IgD-negative memory B cell (primary cell): ENCODE results near the gene SRCAP. TPM values are rescaled to one million over a fixed set of nuclear protein-coding genes. Genes with fewer than 3 reads are reported as not detected.

Source experiments
- H3K27ac Mint-ChIP-seq, 3 donors: one replicate each; pipeline ENCODE4 v1.8.0; 2020 to 2022; ENCODE audit warnings: mild to moderate bottlenecking in 3 of 3, mixed read lengths in 3 of 3, moderate library complexity in 1 of 3
- H3K27me3 Mint-ChIP-seq: one replicate; pipeline ENCODE4 v1.8.0; 2021; ENCODE audit warnings: mixed read lengths
- H3K36me3 Mint-ChIP-seq: one replicate; pipeline ENCODE4 v1.8.0; 2020; ENCODE audit warnings: mild to moderate bottlenecking, mixed read lengths
- H3K4me1 Mint-ChIP-seq, 3 donors: one replicate each; pipeline ENCODE4 v1.8.0; 2020 to 2022; ENCODE audit warnings: mixed read lengths in 3 of 3, mild to moderate bottlenecking in 1 of 3
- H3K4me3 Mint-ChIP-seq, 4 donors: one replicate each; pipeline ENCODE4 v1.8.0; 2020 to 2022; ENCODE audit warnings: mild to moderate bottlenecking in 4 of 4, mixed read lengths in 4 of 4, moderate library complexity in 3 of 4
- H3K9me3 Mint-ChIP-seq, 3 donors: one replicate each; pipeline ENCODE4 v1.8.0; 2020 to 2021; ENCODE audit warnings: mixed read lengths in 3 of 3, mild to moderate bottlenecking in 1 of 3
- polyA plus RNA-seq: library from polyadenylated mRNA; unstranded; fragments of 300-500 nt; fragmentation: Illumina TruSeq; gene quantifications from one replicate; pipeline ENCODE4 v1.2.3, GENCODE V29; 2021

Gene SRCAP
- polyA plus RNA-seq, 1 donor from 2014 or later = 32.6 TPM

- Mint-ChIP-seq H3K27ac (peak overlapping the region; percentile 90 to 100 (median 98)), H3K4me1 (peaks cover 22 to 34% (median 24%) of the 10 kb centered on the region in 3 donors), H3K4me3 (peak overlapping the region; percentile 91 to 100 (median 95)), H3K27me3 (no peaks in the 10 kb centered on the region), H3K9me3 (no peaks in the 10 kb centered on the region), H3K36me3 (peaks cover 3% of the 10 kb centered on the region)
Observed at GRCh38 chr16:30658731-30659506, 40.1 kb upstream of the SRCAP start.

- H3K4me3 Mint-ChIP-seq = peak overlapping the region; percentile 88 to 93 (median 92)
- H3K27me3 Mint-ChIP-seq = no peaks in the 10 kb centered on the region
- peak overlapping the region; percentile 95 to 99 (median 96) for H3K27ac Mint-ChIP-seq
- no peaks in the 10 kb centered on the region for H3K9me3 Mint-ChIP-seq
- peaks cover 3% of the 10 kb centered on the region for H3K36me3 Mint-ChIP-seq
- peaks cover 22 to 34% (median 24%) of the 10 kb centered on the region in 3 donors for H3K4me1 Mint-ChIP-seq
Observed at GRCh38 chr16:30659507-30660423, 39.2 kb upstream of the SRCAP start.

- H3K27me3 Mint-ChIP-seq = no peaks in the 10 kb centered on the region
- peak overlapping the region; percentile 95 to 99 (median 96) for H3K27ac Mint-ChIP-seq
- no peaks in the 10 kb centered on the region for H3K9me3 Mint-ChIP-seq
- H3K4me3 Mint-ChIP-seq = peak overlapping the region; percentile 88 to 93 (median 92)
- H3K36me3 Mint-ChIP-seq = peaks cover 1% of the 10 kb centered on the region
- peaks cover 22 to 34% (median 24%) of the 10 kb centered on the region in 3 donors for H3K4me1 Mint-ChIP-seq
Observed at GRCh38 chr16:30660424-30661261, 38.3 kb upstream of the SRCAP start.

- H3K36me3 Mint-ChIP-seq = no peaks in the 10 kb centered on the region
- no peaks in the 10 kb centered on the region for H3K27me3 Mint-ChIP-seq
- H3K4me1 Mint-ChIP-seq = peaks cover 17 to 28% (median 22%) of the 10 kb centered on the region in 3 donors
- H3K9me3 Mint-ChIP-seq = no peaks in the 10 kb centered on the region
- H3K27ac Mint-ChIP-seq = no peak overlapping the region
- peak overlapping the region in 2 of 4 donors; percentile 50 to 80 for H3K4me3 Mint-ChIP-seq
Observed at GRCh38 chr16:30662449-30662848, 36.5 kb upstream of the SRCAP start.

- H3K9me3 Mint-ChIP-seq = no peaks in the 10 kb centered on the region
- no peaks in the 10 kb centered on the region for H3K27me3 Mint-ChIP-seq
- peak overlapping the region in 2 of 3 donors; percentile 58 to 71 for H3K27ac Mint-ChIP-seq
- peak overlapping the region in 3 of 4 donors; percentile 50 to 77 (median 55) for H3K4me3 Mint-ChIP-seq
- no peaks in the 10 kb centered on the region for H3K36me3 Mint-ChIP-seq
- H3K4me1 Mint-ChIP-seq = peaks cover 19 to 26% (median 22%) of the 10 kb centered on the region in 3 donors
Observed at GRCh38 chr16:30663038-30663437, 35.9 kb upstream of the SRCAP start.

- H3K36me3 Mint-ChIP-seq = no peaks in the 10 kb centered on the region
Observed at GRCh38 chr16:30663820-30664219, 35.2 kb upstream of the SRCAP start.

GRCh38 chr16:30664616-30665109, 34.3 kb upstream of the SRCAP start:
- Mint-ChIP-seq H3K27me3 (no peaks in the 10 kb centered on the region), H3K4me3 (peak overlapping the region in 1 of 4 donors; percentile 78), H3K36me3 (no peaks in the 10 kb centered on the region), H3K4me1 (peaks cover 18 to 26% (median 19%) of the 10 kb centered on the region in 3 donors), H3K27ac (peak overlapping the region in 1 of 3 donors; percentile 35), H3K9me3 (no peaks in the 10 kb centered on the region)

More at GRCh38 chr16:30663820-30664219, 35.2 kb upstream of the SRCAP start:
- Mint-ChIP-seq H3K4me1 (peaks cover 19 to 26% (median 20%) of the 10 kb centered on the region in 3 donors), H3K27ac (no peak overlapping the region), H3K9me3 (no peaks in the 10 kb centered on the region), H3K27me3 (no peaks in the 10 kb centered on the region), H3K4me3 (peak overlapping the region in 2 of 4 donors; percentile 50 to 77)

- H3K27me3 Mint-ChIP-seq = no peaks in the 10 kb centered on the region
- H3K4me1 Mint-ChIP-seq = peaks cover 18 to 26% (median 19%) of the 10 kb centered on the region in 3 donors
- H3K4me3 Mint-ChIP-seq = no peak overlapping the region
- H3K36me3 Mint-ChIP-seq = no peaks in the 10 kb centered on the region
- no peaks in the 10 kb centered on the region for H3K9me3 Mint-ChIP-seq
- peak overlapping the region in 2 of 3 donors; percentile 23 to 35 for H3K27ac Mint-ChIP-seq
Observed at GRCh38 chr16:30665155-30665829, 33.7 kb upstream of the SRCAP start.

GRCh38 chr16:30665830-30666190, 33.2 kb upstream of the SRCAP start:
- H3K36me3 Mint-ChIP-seq = no peaks in the 10 kb centered on the region
- peaks cover 14 to 22% (median 15%) of the 10 kb centered on the region in 3 donors for H3K4me1 Mint-ChIP-seq
- no peaks in the 10 kb centered on the region for H3K27me3 Mint-ChIP-seq
- no peaks in the 10 kb centered on the region for H3K9me3 Mint-ChIP-seq
- no peak overlapping the region for H3K4me3 Mint-ChIP-seq
- H3K27ac Mint-ChIP-seq = peak overlapping the region in 2 of 3 donors; percentile 23 to 35

- peaks cover 8 to 15% (median 10%) of the 10 kb centered on the region in 3 donors for H3K4me1 Mint-ChIP-seq
- no peaks in the 10 kb centered on the region for H3K27me3 Mint-ChIP-seq
- H3K27ac Mint-ChIP-seq = no peak overlapping the region
- no peaks in the 10 kb centered on the region for H3K9me3 Mint-ChIP-seq
- no peaks in the 10 kb centered on the region for H3K36me3 Mint-ChIP-seq
- H3K4me3 Mint-ChIP-seq = no peak overlapping the region
Observed at GRCh38 chr16:30666681-30667080, 32.3 kb upstream of the SRCAP start.

- peak overlapping the region in 1 of 4 donors; percentile 6 for H3K4me3 Mint-ChIP-seq
- H3K27me3 Mint-ChIP-seq = no peaks in the 10 kb centered on the region
- H3K36me3 Mint-ChIP-seq = no peaks in the 10 kb centered on the region
- no peaks in the 10 kb centered on the region for H3K9me3 Mint-ChIP-seq
- peaks cover 8 to 14% (median 12%) of the 10 kb centered on the region in 3 donors for H3K4me1 Mint-ChIP-seq
- H3K27ac Mint-ChIP-seq = peak overlapping the region in 1 of 3 donors; percentile 58
Observed at GRCh38 chr16:30667361-30667905, 31.5 kb upstream of the SRCAP start.

- Mint-ChIP-seq H3K27ac (peak overlapping the region in 1 of 3 donors; percentile 58), H3K36me3 (no peaks in the 10 kb centered on the region), H3K27me3 (no peaks in the 10 kb centered on the region), H3K4me1 (peaks cover 4 to 12% (median 5%) of the 10 kb centered on the region in 3 donors), H3K9me3 (no peaks in the 10 kb centered on the region), H3K4me3 (no peak overlapping the region)
Observed at GRCh38 chr16:30668393-30668792, 30.6 kb upstream of the SRCAP start.

GRCh38 chr16:30669026-30669902, 29.7 kb upstream of the SRCAP start:
- Mint-ChIP-seq H3K27ac (no peak overlapping the region), H3K4me1 (peaks cover 0 to 8% (median 0%) of the 10 kb centered on the region in 3 donors), H3K4me3 (no peak overlapping the region), H3K9me3 (no peaks in the 10 kb centered on the region), H3K27me3 (no peaks in the 10 kb centered on the region), H3K36me3 (no peaks in the 10 kb centered on the region)
